HepG2 (cell line): Measurements from ENCODE around the gene DNAJA2. TPM values are rescaled to one million over a fixed set of nuclear protein-coding genes. Genes with fewer than 3 reads are reported as not detected.

Source experiments
- AGO2 ChIP-seq: fragments of 200-400 bp; formaldehyde crosslinking; optimal IDR thresholded peaks from 2 replicates; pipeline ENCODE3; 2017; ENCODE audit warnings: mild to moderate bottlenecking, low read depth, low read length, moderate library complexity
- HNF4A ChIP-seq: sonication (generic); formaldehyde crosslinking; IDR thresholded peaks from 2 replicates; pipeline ENCODE4 v1.4.0; 2020; ENCODE audit warnings: missing genetic modification reagents
- TOPORS ChIP-seq: sonication (generic); formaldehyde crosslinking; IDR thresholded peaks from 2 replicates; pipeline ENCODE4 v1.8.0; 2023; ENCODE audit warnings: mild to moderate bottlenecking, missing genetic modification reagents
- TRIM24 ChIP-seq: sonication (generic); formaldehyde crosslinking; IDR thresholded peaks from 2 replicates; pipeline ENCODE4 v1.8.0; 2022; ENCODE audit warnings: mild to moderate bottlenecking, missing genetic modification reagents
- WIZ ChIP-seq: sonication (generic); formaldehyde crosslinking; IDR thresholded peaks from 2 replicates; pipeline ENCODE4 v1.5.1; 2020; ENCODE audit warnings: mild to moderate bottlenecking, missing genetic modification reagents
- ZMYM4 ChIP-seq: sonication (generic); formaldehyde crosslinking; IDR thresholded peaks from 2 replicates; pipeline ENCODE4 v1.8.1; 2023; ENCODE audit warnings: mild to moderate bottlenecking, missing genetic modification reagents
- ZNF230 ChIP-seq: sonication (generic); formaldehyde crosslinking; IDR thresholded peaks from 2 replicates; pipeline ENCODE4 v1.4.0; 2020; ENCODE audit warnings: mild to moderate bottlenecking, missing genetic modification reagents
- ZNF383 ChIP-seq: sonication (generic); formaldehyde crosslinking; IDR thresholded peaks from 2 replicates; pipeline ENCODE4 v1.4.0; 2020; ENCODE audit warnings: missing genetic modification reagents, mild to moderate bottlenecking, borderline replicate concordance
- ZNF629 ChIP-seq: sonication (generic); formaldehyde crosslinking; conservative IDR thresholded peaks from 2 replicates; pipeline ENCODE4 v1.5.0; 2020; ENCODE audit warnings: missing genetic modification reagents
- polyA plus RNA-seq, 8 experiments: library from polyadenylated mRNA; depleted of rRNA in 3 of 8; stranded (reverse) in 7 of 8; unstranded in 1 of 8; fragments of >200 nt; fragmentation: Illumina TruSeq in 4 of 8; extraction: Trizol in 4 of 8; gene quantifications; 2 replicates each; pipeline versions ENCODE4 v1.2.1 to v1.2.3, GENCODE V29; 2011 to 2016; ENCODE audit warnings: low read depth in 4 of 8, missing spikeins in 1 of 8, mixed read lengths in 1 of 8; ENCODE audit not compliant: insufficient read depth in 1 of 8
- total RNA-seq, 5 experiments: library from RNA; depleted of rRNA; stranded (reverse); fragments of >200 nt; fragmentation: Illumina TruSeq; extraction: Trizol; gene quantifications; 2 replicates each; pipeline ENCODE4 v1.2.3, GENCODE V29; 2016; ENCODE audit warnings: low read depth in 1 of 5
- TF ChIP-seq, protein P1 (sequence below): sonication (generic); formaldehyde crosslinking; IDR thresholded peaks from 2 replicates; pipeline ENCODE4 v1.8.1; 2023; ENCODE audit warnings: mild to moderate bottlenecking, missing genetic modification reagents
- TF ChIP-seq, protein P2 (sequence below): sonication (generic); formaldehyde crosslinking; IDR thresholded peaks from 2 replicates; pipeline ENCODE4 v1.5.1; 2020; ENCODE audit warnings: missing genetic modification reagents, mild to moderate bottlenecking, borderline replicate concordance
- TF ChIP-seq, protein P3 (sequence below): sonication (generic); IDR thresholded peaks from 2 replicates; pipeline ENCODE4 v1.6.1; 2016; ENCODE audit warnings: low read depth, borderline replicate concordance
- TF ChIP-seq, protein P4 (sequence below): sonication (generic); formaldehyde crosslinking; IDR thresholded peaks from 2 replicates; pipeline ENCODE4 v1.5.0; 2020; ENCODE audit warnings: mild to moderate bottlenecking, missing genetic modification reagents, borderline replicate concordance
- TF ChIP-seq, protein P5 (sequence below): sonication (generic); formaldehyde crosslinking; IDR thresholded peaks from 2 replicates; pipeline ENCODE4 v1.4.0; 2020; ENCODE audit warnings: missing genetic modification reagents

The DNAJA2 gene
- total and polyA plus RNA-seq, 2 of the 13 experiments (the other 11 are each of a cell fraction or from before 2014, with no cell fraction given) = 25.4 to 176 TPM

DNA sequence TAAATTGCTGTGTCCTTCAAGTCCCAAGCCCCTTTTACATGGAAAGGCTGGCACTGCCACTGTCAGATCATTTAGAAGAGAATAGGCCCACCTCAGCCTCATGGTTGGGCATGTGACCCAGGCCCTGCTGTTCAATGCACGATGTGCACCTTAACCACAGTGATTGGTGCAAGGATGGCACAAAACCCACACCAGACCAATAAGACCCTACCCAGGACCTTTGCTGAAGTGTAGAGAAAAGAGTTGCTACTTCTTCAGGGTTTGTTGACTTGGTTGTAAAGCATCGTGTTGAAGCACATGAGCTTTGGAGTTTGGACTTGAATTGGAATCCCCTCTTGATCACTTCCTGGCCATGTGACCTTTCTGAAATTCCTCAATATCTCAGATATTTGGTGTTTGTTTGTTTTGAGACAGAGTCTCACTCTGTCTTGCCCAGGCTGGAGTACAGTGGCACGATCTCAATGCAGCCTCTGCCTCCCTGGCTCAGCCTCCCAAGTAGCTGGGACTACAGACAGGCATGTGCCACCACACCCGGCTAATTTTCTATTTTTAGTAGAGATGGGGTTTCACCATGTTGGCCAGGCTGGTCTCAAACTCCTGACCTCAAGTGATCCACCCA, 24.8 kb downstream of the DNAJA2 start (continued):
- no peak for TF ChIP-seq ZNF383 (CRISPR knock-in tag)
- TF ChIP-seq TRIM24 = no peak
- peak; percentile 41; the same call in 1 of the 2 replicates for TF ChIP-seq ZMYM4 (CRISPR knock-in tag)
- TF ChIP-seq TOPORS (CRISPR knock-in tag) = 0 out of 2 replicates have a peak, but pooled peaks have one; percentile 25
- TF ChIP-seq, protein P1, sequence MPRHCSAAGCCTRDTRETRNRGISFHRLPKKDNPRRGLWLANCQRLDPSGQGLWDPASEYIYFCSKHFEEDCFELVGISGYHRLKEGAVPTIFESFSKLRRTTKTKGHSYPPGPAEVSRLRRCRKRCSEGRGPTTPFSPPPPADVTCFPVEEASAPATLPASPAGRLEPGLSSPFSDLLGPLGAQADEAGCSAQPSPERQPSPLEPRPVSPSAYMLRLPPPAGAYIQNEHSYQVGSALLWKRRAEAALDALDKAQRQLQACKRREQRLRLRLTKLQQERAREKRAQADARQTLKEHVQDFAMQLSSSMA (CRISPR knock-in tag) = no peak
- TF ChIP-seq ZNF230 (CRISPR knock-in tag) = no peak
- TF ChIP-seq, protein P2, sequence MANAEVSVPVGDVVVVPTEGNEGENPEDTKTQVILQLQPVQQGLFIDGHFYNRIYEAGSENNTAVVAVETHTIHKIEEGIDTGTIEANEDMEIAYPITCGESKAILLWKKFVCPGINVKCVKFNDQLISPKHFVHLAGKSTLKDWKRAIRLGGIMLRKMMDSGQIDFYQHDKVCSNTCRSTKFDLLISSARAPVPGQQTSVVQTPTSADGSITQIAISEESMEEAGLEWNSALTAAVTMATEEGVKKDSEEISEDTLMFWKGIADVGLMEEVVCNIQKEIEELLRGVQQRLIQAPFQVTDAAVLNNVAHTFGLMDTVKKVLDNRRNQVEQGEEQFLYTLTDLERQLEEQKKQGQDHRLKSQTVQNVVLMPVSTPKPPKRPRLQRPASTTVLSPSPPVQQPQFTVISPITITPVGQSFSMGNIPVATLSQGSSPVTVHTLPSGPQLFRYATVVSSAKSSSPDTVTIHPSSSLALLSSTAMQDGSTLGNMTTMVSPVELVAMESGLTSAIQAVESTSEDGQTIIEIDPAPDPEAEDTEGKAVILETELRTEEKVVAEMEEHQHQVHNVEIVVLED (CRISPR knock-in tag) = no peak
- TF ChIP-seq AGO2 = no peak
- TF ChIP-seq, protein P3, sequence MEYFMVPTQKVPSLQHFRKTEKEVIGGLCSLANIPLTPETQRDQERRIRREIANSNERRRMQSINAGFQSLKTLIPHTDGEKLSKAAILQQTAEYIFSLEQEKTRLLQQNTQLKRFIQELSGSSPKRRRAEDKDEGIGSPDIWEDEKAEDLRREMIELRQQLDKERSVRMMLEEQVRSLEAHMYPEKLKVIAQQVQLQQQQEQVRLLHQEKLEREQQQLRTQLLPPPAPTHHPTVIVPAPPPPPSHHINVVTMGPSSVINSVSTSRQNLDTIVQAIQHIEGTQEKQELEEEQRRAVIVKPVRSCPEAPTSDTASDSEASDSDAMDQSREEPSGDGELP = no peak
- TF ChIP-seq, protein P4, sequence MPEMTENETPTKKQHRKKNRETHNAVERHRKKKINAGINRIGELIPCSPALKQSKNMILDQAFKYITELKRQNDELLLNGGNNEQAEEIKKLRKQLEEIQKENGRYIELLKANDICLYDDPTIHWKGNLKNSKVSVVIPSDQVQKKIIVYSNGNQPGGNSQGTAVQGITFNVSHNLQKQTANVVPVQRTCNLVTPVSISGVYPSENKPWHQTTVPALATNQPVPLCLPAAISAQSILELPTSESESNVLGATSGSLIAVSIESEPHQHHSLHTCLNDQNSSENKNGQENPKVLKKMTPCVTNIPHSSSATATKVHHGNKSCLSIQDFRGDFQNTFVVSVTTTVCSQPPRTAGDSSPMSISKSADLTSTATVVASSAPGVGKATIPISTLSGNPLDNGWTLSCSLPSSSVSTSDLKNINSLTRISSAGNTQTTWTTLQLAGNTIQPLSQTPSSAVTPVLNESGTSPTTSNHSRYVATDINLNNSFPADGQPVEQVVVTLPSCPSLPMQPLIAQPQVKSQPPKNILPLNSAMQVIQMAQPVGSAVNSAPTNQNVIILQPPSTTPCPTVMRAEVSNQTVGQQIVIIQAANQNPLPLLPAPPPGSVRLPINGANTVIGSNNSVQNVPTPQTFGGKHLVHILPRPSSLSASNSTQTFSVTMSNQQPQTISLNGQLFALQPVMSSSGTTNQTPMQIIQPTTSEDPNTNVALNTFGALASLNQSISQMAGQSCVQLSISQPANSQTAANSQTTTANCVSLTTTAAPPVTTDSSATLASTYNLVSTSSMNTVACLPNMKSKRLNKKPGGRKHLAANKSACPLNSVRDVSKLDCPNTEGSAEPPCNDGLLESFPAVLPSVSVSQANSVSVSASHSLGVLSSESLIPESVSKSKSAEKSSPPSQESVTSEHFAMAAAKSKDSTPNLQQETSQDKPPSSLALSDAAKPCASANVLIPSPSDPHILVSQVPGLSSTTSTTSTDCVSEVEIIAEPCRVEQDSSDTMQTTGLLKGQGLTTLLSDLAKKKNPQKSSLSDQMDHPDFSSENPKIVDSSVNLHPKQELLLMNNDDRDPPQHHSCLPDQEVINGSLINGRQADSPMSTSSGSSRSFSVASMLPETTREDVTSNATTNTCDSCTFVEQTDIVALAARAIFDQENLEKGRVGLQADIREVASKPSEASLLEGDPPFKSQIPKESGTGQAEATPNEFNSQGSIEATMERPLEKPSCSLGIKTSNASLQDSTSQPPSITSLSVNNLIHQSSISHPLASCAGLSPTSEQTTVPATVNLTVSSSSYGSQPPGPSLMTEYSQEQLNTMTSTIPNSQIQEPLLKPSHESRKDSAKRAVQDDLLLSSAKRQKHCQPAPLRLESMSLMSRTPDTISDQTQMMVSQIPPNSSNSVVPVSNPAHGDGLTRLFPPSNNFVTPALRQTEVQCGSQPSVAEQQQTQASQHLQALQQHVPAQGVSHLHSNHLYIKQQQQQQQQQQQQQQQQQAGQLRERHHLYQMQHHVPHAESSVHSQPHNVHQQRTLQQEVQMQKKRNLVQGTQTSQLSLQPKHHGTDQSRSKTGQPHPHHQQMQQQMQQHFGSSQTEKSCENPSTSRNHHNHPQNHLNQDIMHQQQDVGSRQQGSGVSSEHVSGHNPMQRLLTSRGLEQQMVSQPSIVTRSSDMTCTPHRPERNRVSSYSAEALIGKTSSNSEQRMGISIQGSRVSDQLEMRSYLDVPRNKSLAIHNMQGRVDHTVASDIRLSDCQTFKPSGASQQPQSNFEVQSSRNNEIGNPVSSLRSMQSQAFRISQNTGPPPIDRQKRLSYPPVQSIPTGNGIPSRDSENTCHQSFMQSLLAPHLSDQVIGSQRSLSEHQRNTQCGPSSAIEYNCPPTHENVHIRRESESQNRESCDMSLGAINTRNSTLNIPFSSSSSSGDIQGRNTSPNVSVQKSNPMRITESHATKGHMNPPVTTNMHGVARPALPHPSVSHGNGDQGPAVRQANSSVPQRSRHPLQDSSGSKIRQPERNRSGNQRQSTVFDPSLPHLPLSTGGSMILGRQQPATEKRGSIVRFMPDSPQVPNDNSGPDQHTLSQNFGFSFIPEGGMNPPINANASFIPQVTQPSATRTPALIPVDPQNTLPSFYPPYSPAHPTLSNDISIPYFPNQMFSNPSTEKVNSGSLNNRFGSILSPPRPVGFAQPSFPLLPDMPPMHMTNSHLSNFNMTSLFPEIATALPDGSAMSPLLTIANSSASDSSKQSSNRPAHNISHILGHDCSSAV (CRISPR knock-in tag) = no peak
- peak; percentile 89 for TF ChIP-seq HNF4A (CRISPR knock-in tag)
- TF ChIP-seq, protein P5, sequence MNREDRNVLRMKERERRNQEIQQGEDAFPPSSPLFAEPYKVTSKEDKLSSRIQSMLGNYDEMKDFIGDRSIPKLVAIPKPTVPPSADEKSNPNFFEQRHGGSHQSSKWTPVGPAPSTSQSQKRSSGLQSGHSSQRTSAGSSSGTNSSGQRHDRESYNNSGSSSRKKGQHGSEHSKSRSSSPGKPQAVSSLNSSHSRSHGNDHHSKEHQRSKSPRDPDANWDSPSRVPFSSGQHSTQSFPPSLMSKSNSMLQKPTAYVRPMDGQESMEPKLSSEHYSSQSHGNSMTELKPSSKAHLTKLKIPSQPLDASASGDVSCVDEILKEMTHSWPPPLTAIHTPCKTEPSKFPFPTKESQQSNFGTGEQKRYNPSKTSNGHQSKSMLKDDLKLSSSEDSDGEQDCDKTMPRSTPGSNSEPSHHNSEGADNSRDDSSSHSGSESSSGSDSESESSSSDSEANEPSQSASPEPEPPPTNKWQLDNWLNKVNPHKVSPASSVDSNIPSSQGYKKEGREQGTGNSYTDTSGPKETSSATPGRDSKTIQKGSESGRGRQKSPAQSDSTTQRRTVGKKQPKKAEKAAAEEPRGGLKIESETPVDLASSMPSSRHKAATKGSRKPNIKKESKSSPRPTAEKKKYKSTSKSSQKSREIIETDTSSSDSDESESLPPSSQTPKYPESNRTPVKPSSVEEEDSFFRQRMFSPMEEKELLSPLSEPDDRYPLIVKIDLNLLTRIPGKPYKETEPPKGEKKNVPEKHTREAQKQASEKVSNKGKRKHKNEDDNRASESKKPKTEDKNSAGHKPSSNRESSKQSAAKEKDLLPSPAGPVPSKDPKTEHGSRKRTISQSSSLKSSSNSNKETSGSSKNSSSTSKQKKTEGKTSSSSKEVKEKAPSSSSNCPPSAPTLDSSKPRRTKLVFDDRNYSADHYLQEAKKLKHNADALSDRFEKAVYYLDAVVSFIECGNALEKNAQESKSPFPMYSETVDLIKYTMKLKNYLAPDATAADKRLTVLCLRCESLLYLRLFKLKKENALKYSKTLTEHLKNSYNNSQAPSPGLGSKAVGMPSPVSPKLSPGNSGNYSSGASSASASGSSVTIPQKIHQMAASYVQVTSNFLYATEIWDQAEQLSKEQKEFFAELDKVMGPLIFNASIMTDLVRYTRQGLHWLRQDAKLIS (CRISPR knock-in tag) = no peak
- TF ChIP-seq ZNF629 (CRISPR knock-in tag) = peak; percentile 23; the same call in 1 of the 2 replicates
- TF ChIP-seq WIZ (CRISPR knock-in tag) = no peak
